Activated CD4-positive, CD25-positive, alpha-beta regulatory T cell treated with anti-CD3 and anti-CD28 coated beads, Interleukin-2, amount 50 U/mL, for 24 hours (primary cell): ENCODE results near the gene SALL2.
"Not testable (repeated sequence)": the region's sequence is repeated elsewhere in the genome, so short reads cannot be mapped to it uniquely, and the experiment has no call there.

Source experiments
- ATAC-seq, 2 donors: fragments of 150-1000 bp; cut with Tn5 transposase; one replicate each; pipeline ENCODE4 v1.10.0; 2021; ENCODE audit warnings: mild to moderate bottlenecking in 1 of 2, moderate library complexity in 1 of 2

Gene SALL2

DNA sequence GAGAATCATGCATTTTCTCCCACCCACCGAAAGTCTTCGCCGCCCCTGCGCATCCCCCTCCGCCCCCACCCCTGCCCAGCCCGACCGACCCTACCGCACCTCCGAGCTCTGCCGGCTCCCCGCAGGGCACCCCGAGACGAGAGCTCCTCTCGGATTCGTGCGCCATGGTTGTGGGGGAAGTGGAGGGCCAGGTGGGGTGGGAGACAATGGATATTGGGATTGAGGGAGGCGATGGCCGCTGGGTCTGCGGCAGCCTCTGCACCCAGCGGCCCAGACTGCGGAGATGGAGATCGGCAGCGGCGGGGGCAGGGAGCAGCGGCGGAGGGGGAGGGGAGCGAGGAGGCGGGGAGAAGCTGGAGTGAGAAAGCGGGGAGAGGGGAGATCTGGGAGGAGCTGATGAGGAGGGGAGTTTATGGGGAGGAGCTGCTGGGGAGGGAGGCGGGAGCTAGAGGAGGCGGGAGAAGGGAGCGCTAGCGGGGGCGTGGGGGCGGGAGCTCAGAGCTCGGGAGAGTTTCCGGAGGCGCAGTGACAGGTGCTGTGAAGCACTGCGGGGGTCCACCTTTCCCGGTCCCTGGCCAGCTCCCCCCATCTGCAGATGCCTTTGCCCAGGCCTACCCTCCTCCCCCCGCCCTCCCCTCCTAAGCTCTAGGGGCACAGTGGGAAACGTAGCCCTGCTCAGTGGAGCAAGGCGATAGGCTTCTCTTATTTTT is at the start of gene SALL2:
TSS of gene SALL2 (minus strand) at position 385 of the 710 bp plus-strand sequence. CDS start at position 166, 219 bp downstream.
- peak; percentile 75 to 84 for ATAC-seq

DNA sequence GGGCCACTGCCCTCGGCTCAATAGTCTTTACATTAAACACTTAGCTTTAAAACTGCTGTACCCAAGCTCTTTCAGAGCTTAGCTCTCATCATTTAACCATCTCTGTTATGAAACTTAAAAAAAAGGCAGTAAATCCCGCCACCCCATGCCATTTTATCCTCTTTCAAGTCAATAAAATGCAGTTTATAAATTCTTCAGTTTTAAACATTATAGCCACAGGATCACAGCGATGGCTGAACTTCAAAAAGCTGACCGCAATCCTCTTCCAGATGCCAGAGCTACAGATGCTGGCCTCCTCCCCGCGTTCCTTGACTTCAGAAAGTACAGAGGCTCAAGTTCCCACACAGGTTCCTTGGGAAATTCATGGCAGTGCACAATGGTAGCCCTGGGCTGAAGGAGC is 49.5 kb upstream of the SALL2 start:
- ATAC-seq = no peak

DNA sequence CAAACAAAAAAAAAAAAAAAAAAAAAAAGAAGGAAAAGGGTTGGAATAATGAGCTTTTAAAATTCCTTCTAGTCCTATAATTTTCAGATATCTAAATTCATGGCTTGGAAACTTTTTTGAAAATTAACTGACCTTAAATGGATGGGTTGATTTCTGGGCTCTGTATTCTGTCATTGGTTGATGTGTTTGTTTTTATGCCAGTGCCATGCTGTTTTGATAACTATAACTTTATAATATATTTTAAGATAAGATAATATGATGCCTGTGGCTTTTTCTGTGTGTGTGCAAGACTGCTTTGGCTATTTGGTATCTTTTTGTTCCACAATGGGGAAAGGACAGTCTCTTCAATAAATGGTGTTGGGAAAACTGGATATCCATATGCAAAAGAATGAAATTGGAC is 46.5 kb upstream of the SALL2 start:
- ATAC-seq = no peak

- ATAC-seq = no peak
Observed at GRCh38 chr14:21558703-21559170, 32.6 kb upstream of the SALL2 start.

DNA sequence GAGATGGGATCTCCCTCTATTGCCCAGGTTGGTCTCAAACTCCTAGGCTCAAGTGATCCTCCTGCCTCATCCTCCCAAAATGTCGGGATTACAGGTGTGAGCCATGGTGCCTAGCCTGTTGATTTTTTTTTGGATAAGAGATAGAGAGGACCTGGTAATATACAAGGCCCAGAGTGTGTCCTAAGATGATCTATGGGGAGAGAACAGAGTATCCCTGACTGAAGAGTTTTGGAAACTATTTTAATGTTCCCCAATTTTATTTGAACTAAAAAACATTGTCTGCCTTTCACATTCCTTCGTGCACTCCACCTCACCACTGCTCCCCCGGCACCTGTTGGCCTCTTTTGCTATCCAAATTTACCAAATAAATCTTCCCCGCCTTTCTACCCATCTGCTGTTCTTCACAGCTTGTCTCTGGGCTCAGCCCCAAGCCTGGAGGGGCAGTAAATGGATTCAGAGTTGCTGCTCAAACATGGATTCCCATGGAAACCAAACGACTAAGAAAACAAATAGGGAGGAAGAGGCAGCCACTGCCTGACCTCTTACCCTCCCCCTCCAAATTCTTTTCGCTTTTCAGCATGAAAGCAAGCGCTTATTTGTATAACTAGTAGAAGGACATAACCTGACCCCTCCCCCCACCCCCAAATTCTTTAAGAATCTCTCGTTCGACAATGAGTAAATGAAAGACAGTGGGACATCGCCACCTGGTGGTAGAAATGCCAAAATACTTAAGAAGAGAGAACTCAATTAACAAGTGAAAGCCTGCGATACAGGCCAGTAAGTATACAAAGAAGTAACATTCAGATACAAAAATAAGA is 31.1 kb upstream of the SALL2 start:
- peak in 1 of 2 donors; percentile 59 for ATAC-seq

- ATAC-seq = no peak
Observed at GRCh38 chr14:21556378-21557083, 30.4 kb upstream of the SALL2 start.

DNA sequence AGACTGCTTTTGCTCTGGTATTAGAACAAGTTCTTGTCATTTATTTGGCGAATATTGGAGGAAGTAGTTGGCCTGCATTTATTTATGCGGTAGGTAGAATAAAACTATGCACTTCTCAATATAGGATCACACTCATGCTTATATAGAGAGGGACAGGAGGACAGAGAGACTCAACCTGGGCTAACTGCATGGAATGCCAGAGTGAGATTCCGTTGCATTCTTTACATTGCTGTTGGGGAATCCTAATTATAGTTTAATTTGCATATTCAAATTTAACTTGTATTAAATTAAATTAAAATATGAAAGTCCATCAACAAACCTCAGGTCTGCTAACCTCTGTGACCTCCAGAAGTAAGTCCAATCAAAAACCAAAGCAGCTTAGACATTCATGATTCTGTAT is 27.1 kb upstream of the SALL2 start:
- ATAC-seq = no peak

GRCh38 chr14:21544588-21544987 is 18.4 kb upstream of the SALL2 start:
- ATAC-seq = not testable (repeated sequence)

DNA sequence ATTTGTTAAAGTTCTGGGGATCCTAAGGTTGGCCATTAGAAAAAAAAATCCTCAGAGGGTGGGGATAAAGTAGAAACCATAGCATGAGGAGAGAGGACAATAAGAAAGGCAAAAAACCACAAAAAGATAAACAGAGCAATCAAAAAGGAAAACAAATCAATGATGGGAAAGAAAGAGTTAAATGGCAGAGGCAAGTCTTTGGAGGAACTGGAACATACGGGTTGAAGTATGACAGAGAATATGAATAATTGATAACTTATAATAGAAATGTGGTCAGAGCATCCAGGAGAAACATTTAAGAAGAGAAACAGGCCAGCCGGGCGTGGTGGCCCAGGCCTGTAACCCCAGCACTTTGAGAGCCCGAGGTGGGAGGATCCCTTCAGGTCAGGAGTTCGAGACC is 17.8 kb upstream of the SALL2 start:
- no peak for ATAC-seq

- ATAC-seq = no peak
Observed at GRCh38 chr14:21543521-21543960, 17.4 kb upstream of the SALL2 start.

DNA sequence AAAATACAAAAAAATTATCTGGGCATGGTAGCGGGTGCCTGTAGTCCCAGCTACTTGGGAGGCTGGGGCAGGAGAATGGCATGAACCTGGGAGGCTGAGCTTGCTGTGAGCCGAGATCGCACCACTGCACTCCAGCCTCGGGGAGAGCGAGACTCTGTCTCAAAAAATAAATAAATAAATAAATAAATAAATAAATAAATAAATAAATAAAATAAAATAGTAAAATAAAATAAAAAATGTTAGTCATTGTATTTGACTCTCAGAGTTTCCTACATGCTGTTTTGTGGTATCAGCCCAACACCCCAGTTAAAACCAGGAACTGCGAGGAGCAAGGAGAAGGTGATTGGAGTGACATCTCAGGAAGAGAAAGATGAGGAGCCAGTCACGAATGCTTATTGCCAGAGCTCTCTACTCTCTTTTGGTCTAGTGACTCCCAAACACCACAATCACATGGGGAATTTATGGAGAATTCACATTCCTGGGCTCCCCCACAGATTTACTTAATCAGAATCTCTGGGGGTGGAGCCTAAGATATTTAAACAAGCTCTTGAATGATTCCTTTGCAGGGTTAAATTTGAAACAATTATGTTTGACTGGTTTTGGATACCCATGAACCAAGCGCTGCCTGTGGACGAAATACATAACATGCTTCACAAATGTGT is 15.4 kb upstream of the SALL2 start:
- ATAC-seq = no peak

DNA sequence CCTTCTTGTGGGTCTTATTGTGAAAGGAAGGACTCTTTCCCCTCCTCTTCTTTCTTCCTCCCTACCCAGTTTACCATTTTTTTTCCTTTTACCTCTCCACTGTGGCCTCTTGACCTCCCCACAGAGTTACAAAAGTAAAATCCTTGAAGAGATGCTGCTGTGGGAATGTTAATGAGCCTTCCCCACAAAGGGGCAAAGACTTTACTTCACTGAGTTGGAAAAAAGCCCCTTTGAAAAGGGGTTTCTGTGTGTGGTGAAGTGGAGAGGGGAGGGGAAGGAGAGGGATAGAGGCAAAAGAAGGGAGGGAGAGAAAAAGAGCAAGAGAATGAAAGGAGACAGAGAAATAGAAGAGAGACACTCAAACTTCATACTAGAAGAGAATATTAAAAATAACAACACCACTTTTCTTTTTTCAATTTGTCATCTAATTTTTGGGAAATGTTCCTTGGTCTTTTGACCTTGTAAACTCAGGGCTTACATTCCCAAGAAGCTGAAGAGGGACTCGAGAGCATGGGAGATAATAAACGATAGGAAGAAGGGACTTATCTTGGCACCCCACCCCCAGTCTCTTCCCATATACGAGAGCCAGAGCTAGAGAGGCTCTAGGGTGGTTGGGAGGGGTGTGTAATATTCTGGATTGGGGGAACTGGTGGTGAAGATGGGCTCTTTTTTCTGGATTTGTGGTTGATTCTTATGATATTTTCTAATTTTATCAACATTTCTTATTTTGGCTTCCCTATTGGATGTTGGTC is 13.2 kb upstream of the SALL2 start:
- no peak for ATAC-seq

DNA sequence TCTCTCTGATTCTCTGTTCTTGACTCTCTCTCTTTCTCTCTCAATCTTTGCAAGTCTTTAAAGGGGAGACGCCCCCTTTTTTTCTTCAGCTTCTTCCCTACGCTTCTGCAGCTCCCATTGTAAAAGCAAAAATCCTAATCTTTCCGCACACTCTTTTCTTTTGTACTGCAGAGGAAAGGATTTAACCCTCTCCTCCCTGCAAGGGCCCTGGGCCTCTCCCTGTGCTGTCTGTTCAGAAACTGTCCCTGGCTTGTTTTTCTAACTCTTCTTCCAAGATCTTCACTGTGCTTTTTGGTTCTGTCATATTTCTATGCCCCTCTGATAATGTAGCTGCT is 10.9 kb upstream of the SALL2 start:
- no peak for ATAC-seq

DNA sequence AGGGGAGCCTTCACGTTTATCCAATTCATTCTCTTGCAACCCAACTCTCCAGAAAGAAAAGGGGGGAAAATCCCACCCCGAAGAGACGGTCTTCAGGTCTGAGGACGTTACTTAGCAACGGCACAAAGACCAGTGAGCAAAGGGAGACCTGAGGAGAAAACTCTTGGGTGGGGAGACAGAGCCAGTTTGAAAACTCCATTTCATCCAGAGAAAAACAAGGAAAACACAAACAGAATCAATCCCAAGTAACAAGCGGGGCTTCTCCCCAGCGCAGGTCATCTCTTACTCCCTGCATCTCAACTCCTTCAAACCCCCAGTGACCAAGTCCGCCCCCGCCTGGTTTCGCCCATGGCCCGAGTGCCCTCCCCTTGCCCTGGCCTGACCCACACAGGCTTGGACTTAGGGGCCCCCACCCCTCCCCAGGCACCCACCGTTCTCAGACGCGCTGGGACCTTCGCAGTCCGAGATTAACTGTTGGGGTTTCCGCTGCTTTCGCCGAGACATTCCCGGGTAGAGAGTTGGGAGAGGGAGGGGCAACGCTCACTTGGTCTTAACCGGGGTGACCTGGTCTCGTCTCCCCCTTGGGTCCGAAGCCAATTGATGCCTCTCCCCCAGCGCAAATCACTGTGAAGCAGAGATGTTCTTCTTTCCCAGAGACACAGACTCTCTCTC is 10.4 kb upstream of the SALL2 start:
- ATAC-seq = no peak

- ATAC-seq = no peak
Observed at GRCh38 chr14:21535545-21536417, 9.6 kb upstream of the SALL2 start.

DNA sequence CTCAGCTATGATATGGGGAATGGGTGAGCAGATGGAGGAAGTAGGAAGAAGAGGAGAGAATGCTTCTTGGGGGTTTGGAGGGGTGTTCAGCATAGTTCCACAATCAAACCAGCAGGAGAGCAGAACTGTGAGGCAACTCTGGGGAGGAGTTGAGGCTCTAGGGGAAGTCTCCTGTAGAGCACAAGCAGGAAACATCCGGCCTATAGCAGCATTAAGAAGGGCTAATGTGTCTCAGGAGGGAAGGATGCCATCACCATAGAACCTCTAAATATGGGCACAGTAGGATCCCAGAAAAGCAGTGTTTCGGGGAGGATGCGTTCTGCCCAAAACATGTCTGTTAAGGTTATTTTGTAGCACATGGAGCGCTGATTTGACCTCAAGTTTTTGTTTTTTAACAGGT is 8.4 kb upstream of the SALL2 start:
- ATAC-seq = no peak

- no peak for ATAC-seq
Observed at GRCh38 chr14:21533294-21533693, 7.1 kb upstream of the SALL2 start.

GRCh38 chr14:21529515-21529914 is 3.4 kb upstream of the SALL2 start:
- ATAC-seq = no peak

- no peak for ATAC-seq
Observed at GRCh38 chr14:21528381-21529348, 2.5 kb upstream of the SALL2 start.
